Dendritic cell treated with granulocyte-macrophage colony-stimulating factor and Interleukin-4, amounts not matched to agents 40 ng/mL and 50 ng/mL, for 4 days (primary cell): Measurements from ENCODE around the gene DNAAF1.

Source experiments
- H3K27ac Mint-ChIP-seq: one replicate; pipeline ENCODE4 v1.8.0; 2022; ENCODE audit warnings: mild to moderate bottlenecking, mixed read lengths
- H3K27me3 Mint-ChIP-seq: one replicate; pipeline ENCODE4 v1.8.0; 2022; ENCODE audit warnings: mild to moderate bottlenecking, mixed read lengths
- H3K36me3 Mint-ChIP-seq: one replicate; pipeline ENCODE4 v1.8.0; 2022; ENCODE audit warnings: low read depth, mixed read lengths
- H3K4me1 Mint-ChIP-seq: one replicate; pipeline ENCODE4 v1.8.0; 2022; ENCODE audit warnings: low read depth, mixed read lengths
- H3K4me3 Mint-ChIP-seq: one replicate; pipeline ENCODE4 v1.8.0; 2022; ENCODE audit warnings: mild to moderate bottlenecking, moderate library complexity, mixed read lengths
- H3K9me3 Mint-ChIP-seq: one replicate; pipeline ENCODE4 v1.8.0; 2022; ENCODE audit warnings: mixed read lengths
- intact Hi-C: fragments of 100-400 bp; cut with micrococcal nuclease; formaldehyde crosslinking; loops from one replicate; pipeline ENCODE4 v1.15.0; 2022

Gene DNAAF1

GRCh38 chr16:84137769-84138357 lies 7.2 kb upstream of the DNAAF1 start:
- no peak overlapping the region for H3K27ac Mint-ChIP-seq
- H3K36me3 Mint-ChIP-seq = peaks cover 6% of the 10 kb centered on the region
- H3K4me3 Mint-ChIP-seq = no peak overlapping the region
- no peaks in the 10 kb centered on the region for H3K27me3 Mint-ChIP-seq
- H3K4me1 Mint-ChIP-seq = no peaks in the 10 kb centered on the region
- intact Hi-C loops = no loop called here
- no peaks in the 10 kb centered on the region for H3K9me3 Mint-ChIP-seq

- no peak overlapping the region for H3K4me3 Mint-ChIP-seq
- intact Hi-C loops = no loop called here
- no peaks in the 10 kb centered on the region for H3K9me3 Mint-ChIP-seq
- H3K27ac Mint-ChIP-seq = no peak overlapping the region
- H3K27me3 Mint-ChIP-seq = no peaks in the 10 kb centered on the region
- H3K4me1 Mint-ChIP-seq = no peaks in the 10 kb centered on the region
- peaks cover 6% of the 10 kb centered on the region for H3K36me3 Mint-ChIP-seq
Measured at GRCh38 chr16:84138500-84138823, 6.6 kb upstream of the DNAAF1 start.

- H3K4me3 Mint-ChIP-seq = no peak overlapping the region
- H3K9me3 Mint-ChIP-seq = no peaks in the 10 kb centered on the region
- H3K27ac Mint-ChIP-seq = no peak overlapping the region
- peaks cover 2% of the 10 kb centered on the region for H3K4me1 Mint-ChIP-seq
- peaks cover 6% of the 10 kb centered on the region for H3K36me3 Mint-ChIP-seq
- H3K27me3 Mint-ChIP-seq = peaks cover under 1% of the 10 kb centered on the region
- intact Hi-C loops = no loop called here
Measured at GRCh38 chr16:84138824-84139627, 6.1 kb upstream of the DNAAF1 start.

- Mint-ChIP-seq H3K4me1 (peaks cover 6% of the 10 kb centered on the region), H3K27ac (no peak overlapping the region), H3K4me3 (no peak overlapping the region), H3K9me3 (no peaks in the 10 kb centered on the region), H3K27me3 (peaks cover 2% of the 10 kb centered on the region), H3K36me3 (peaks cover 13% of the 10 kb centered on the region)
- intact Hi-C loops = no loop called here
Measured at GRCh38 chr16:84139628-84140258, 5.4 kb upstream of the DNAAF1 start.

- Mint-ChIP-seq H3K4me3 (no peak overlapping the region), H3K9me3 (no peaks in the 10 kb centered on the region), H3K36me3 (peaks cover 15% of the 10 kb centered on the region), H3K4me1 (peaks cover 6% of the 10 kb centered on the region), H3K27me3 (peaks cover 8% of the 10 kb centered on the region), H3K27ac (no peak overlapping the region)
- intact Hi-C loops = no loop called here
Measured at GRCh38 chr16:84141143-84141670, 3.9 kb upstream of the DNAAF1 start.

- no peak overlapping the region for H3K27ac Mint-ChIP-seq
- H3K4me3 Mint-ChIP-seq = no peak overlapping the region
Measured at GRCh38 chr16:84143081-84143480, 2.0 kb upstream of the DNAAF1 start.

GRCh38 chr16:84143784-84144199 lies 1.3 kb upstream of the DNAAF1 start:
- H3K9me3 Mint-ChIP-seq = no peaks in the 10 kb centered on the region
- intact Hi-C loops = loop anchor here (2.0 kb wide), 2 partner anchors 27 to 43 kb away; partner anchors contain the start of genes MBTPS1 and TAF1C
- peak overlapping the region; percentile 84 for H3K27ac Mint-ChIP-seq
- H3K27me3 Mint-ChIP-seq = peaks cover 21% of the 10 kb centered on the region
- peak overlapping the region; percentile 88 for H3K4me3 Mint-ChIP-seq
- peaks cover 12% of the 10 kb centered on the region for H3K36me3 Mint-ChIP-seq
- H3K4me1 Mint-ChIP-seq = peaks cover 6% of the 10 kb centered on the region

More at GRCh38 chr16:84143081-84143480, 2.0 kb upstream of the DNAAF1 start:
- Mint-ChIP-seq H3K36me3 (peaks cover 15% of the 10 kb centered on the region), H3K4me1 (peaks cover 6% of the 10 kb centered on the region), H3K9me3 (no peaks in the 10 kb centered on the region), H3K27me3 (peaks cover 21% of the 10 kb centered on the region)
- intact Hi-C loops = no loop called here

- H3K27ac Mint-ChIP-seq = peak overlapping the region; percentile 84
- H3K4me1 Mint-ChIP-seq = peaks cover 6% of the 10 kb centered on the region
- no peaks in the 10 kb centered on the region for H3K9me3 Mint-ChIP-seq
- peaks cover 22% of the 10 kb centered on the region for H3K27me3 Mint-ChIP-seq
- H3K36me3 Mint-ChIP-seq = peaks cover 9% of the 10 kb centered on the region
- intact Hi-C loops = loop anchor here (2.0 kb wide), 2 partner anchors 28 to 42 kb away; partner anchors contain the start of genes MBTPS1 and TAF1C
- peak overlapping the region; percentile 88 for H3K4me3 Mint-ChIP-seq
Measured at GRCh38 chr16:84144209-84144858, 774 bp upstream of the DNAAF1 start.

- H3K4me1 Mint-ChIP-seq = no peaks in the 10 kb centered on the region
- H3K36me3 Mint-ChIP-seq = no peaks in the 10 kb centered on the region
- H3K4me3 Mint-ChIP-seq = no peak overlapping the region
- intact Hi-C loops = no loop called here
- no peak overlapping the region for H3K27ac Mint-ChIP-seq
- H3K9me3 Mint-ChIP-seq = no peaks in the 10 kb centered on the region
- peaks cover 36% of the 10 kb centered on the region for H3K27me3 Mint-ChIP-seq
Measured at GRCh38 chr16:84150926-84151325, 5.8 kb downstream of the DNAAF1 start.

GRCh38 chr16:84153660-84154214 lies 8.6 kb downstream of the DNAAF1 start:
- H3K4me3 Mint-ChIP-seq = no peak overlapping the region

GRCh38 chr16:84155226-84155625 lies 10.1 kb downstream of the DNAAF1 start:
- Mint-ChIP-seq H3K9me3 (no peaks in the 10 kb centered on the region), H3K36me3 (no peaks in the 10 kb centered on the region), H3K4me3 (no peak overlapping the region), H3K27me3 (peaks cover 46% of the 10 kb centered on the region), H3K27ac (no peak overlapping the region), H3K4me1 (no peaks in the 10 kb centered on the region)
- intact Hi-C loops = no loop called here

More at GRCh38 chr16:84153660-84154214, 8.6 kb downstream of the DNAAF1 start:
- Mint-ChIP-seq H3K27me3 (peaks cover 40% of the 10 kb centered on the region), H3K9me3 (no peaks in the 10 kb centered on the region), H3K27ac (no peak overlapping the region), H3K4me1 (no peaks in the 10 kb centered on the region), H3K36me3 (no peaks in the 10 kb centered on the region)
- intact Hi-C loops = no loop called here

GRCh38 chr16:84155771-84156170 lies 10.7 kb downstream of the DNAAF1 start:
- no peaks in the 10 kb centered on the region for H3K4me1 Mint-ChIP-seq
- intact Hi-C loops = no loop called here
- no peaks in the 10 kb centered on the region for H3K9me3 Mint-ChIP-seq
- peaks cover 49% of the 10 kb centered on the region for H3K27me3 Mint-ChIP-seq
- H3K27ac Mint-ChIP-seq = no peak overlapping the region
- no peaks in the 10 kb centered on the region for H3K36me3 Mint-ChIP-seq
- H3K4me3 Mint-ChIP-seq = no peak overlapping the region

GRCh38 chr16:84156342-84156784 lies 11.3 kb downstream of the DNAAF1 start:
- intact Hi-C loops = no loop called here

More at GRCh38 chr16:84156342-84156784, 11.3 kb downstream of the DNAAF1 start:
- H3K27me3 Mint-ChIP-seq = peaks cover 48% of the 10 kb centered on the region
- H3K4me1 Mint-ChIP-seq = no peaks in the 10 kb centered on the region
- H3K4me3 Mint-ChIP-seq = no peak overlapping the region
- H3K27ac Mint-ChIP-seq = no peak overlapping the region
- no peaks in the 10 kb centered on the region for H3K9me3 Mint-ChIP-seq
- no peaks in the 10 kb centered on the region for H3K36me3 Mint-ChIP-seq
